ENCODE results near the gene GDI1. TPM values are rescaled to one million over a fixed set of nuclear protein-coding genes. Genes with fewer than 3 reads are reported as not detected.
A peak's percentile ranks its signal among the peaks of the same experiment; 100 is the strongest.

The GDI1 gene
- total and polyA plus RNA-seq, 2 of the 4 experiments (the other 2 are of a cell fraction), result 113 to 291 TPM

DNA sequence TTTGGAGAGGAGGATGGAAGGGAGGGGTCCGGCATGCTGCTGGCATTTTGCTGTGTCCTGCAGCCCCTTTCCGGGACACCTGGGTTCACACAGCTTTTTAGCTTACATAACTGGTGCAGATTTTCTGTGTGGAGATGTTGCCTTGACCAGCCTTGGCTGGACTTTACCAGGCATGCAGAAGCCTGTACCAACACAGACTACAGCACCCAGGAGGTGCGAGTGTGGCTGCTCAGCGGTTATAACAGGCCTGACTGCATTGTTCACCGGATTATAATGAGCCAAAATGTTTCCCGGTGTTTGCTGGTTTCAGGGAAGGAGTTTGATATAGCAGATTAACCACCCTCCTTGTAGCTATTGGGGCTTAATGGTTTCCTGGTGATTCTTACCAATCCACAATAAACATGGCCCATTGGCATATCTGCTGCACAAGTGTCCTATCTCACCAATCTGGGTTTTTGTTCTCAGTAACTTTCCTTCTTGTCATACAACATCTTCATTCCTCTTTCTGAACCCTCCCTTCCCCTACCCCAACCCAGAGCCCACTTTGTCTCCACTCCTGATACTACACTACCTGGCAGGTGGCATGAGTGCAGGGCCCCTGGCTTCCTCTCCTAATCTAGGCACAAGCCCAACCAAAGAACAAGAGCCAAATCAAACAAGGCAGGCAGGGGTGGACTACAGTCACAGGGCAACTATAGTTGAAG lies 34.9 kb upstream of the GDI1 start:
- H2AFZ ChIP-seq (replicated peaks; ENCODE audit: low read length, poor library complexity), result no peak overlapping the region
- WGBS, 2 experiments (ENCODE audit: extremely low coverage in 2 of 2, insufficient read length in 1 of 2), result no CpG with 5 or more reads among the region's 6 CpGs
- no peak overlapping the region for H3K4me3 ChIP-seq (ENCODE audit: insufficient read depth, low read depth, low read length)
- BruUV-seq (replicated peaks), result TSS peak; percentile 95
- H3K27ac ChIP-seq (ENCODE audit: insufficient read depth, low read length), result no peak overlapping the region
- no peak overlapping the region for H4K5ac ChIP-seq (ENCODE audit: low read depth, low read length)
- H2BK20ac ChIP-seq (ENCODE audit: low read depth, low read length), result no peak overlapping the region
- H2BK120ac ChIP-seq (ENCODE audit: low read depth, low read length), result no peak overlapping the region
- H3K9me1 ChIP-seq (ENCODE audit: insufficient read depth, low read length), result no peaks in the 10 kb centered on the region
- no peak overlapping the region for H4K8ac ChIP-seq (ENCODE audit: low read depth in 2 of 2, low read length in 2 of 2)
- no peak overlapping the region for H3K23ac ChIP-seq (ENCODE audit: low read depth, low read length)
- no peak overlapping the region for H2AK9ac ChIP-seq (replicated peaks; ENCODE audit: low read depth, low read length, poor library complexity)
- POLR2A ChIA-PET (ENCODE audit: unreplicated experiment), result interaction anchor here (0.6 kb wide), 1 partner anchor 144 kb away, joined by 7 read pairs; no protein-coding TSS in a partner anchor
- no peak overlapping the region for H2AK5ac ChIP-seq (ENCODE audit: low read depth, low read length)
- dilution Hi-C loops (cut with HindIII; ENCODE audit: low sequenced_read_pairs, unreplicated experiment), result no loop called here
- no peak overlapping the region for H3K9ac ChIP-seq (ENCODE audit: low read depth, low read length)
- peaks cover 4 to 22% of the 10 kb centered on the region in 2 experiments; a peak in 3 of 4 replicates for H3K79me1 ChIP-seq (ENCODE audit: low read depth in 1 of 2, low read length in 2 of 2)
- H3K4me1 ChIP-seq (ENCODE audit: control insufficient read depth, insufficient read depth, low read length), result 0 out of 2 replicates have a peak, but pooled peaks cover 2% of the 10 kb centered on the region
- intact Hi-C loops (cut with micrococcal nuclease), result no loop called here
- in situ Hi-C loops (cut with MboI; ENCODE audit: low sequenced_read_pairs), result no loop called here
- H3K36me3 ChIP-seq (ENCODE audit: control insufficient read depth, insufficient read depth, low read length), result peaks cover 21% of the 10 kb centered on the region
- no peak overlapping the region for H3K56ac ChIP-seq (ENCODE audit: extremely low read depth, insufficient read depth, low read length)
- no peak overlapping the region for H3K4me2 ChIP-seq (ENCODE audit: low read depth, low read length)
- no peak overlapping the region for H3K14ac ChIP-seq (replicated peaks; ENCODE audit: low read depth, low read length)
- no peak overlapping the region for H2BK15ac ChIP-seq (ENCODE audit: low read depth, low read length)
- no peak overlapping the region for H3K18ac ChIP-seq (ENCODE audit: low read depth, low read length)
- DNase-seq (peak; percentile 33), ATAC-seq (ENCODE audit: low read depth) (no peak)
- peaks cover 44% of the 10 kb centered on the region for H4K20me1 ChIP-seq (ENCODE audit: insufficient read depth, low read length)
- no peak overlapping the region for H4K91ac ChIP-seq (ENCODE audit: insufficient read depth, low read depth, low read length)
- H3K27me3 ChIP-seq (ENCODE audit: control insufficient read depth, insufficient read depth, low read length), result no peaks in the 10 kb centered on the region
- CTCF ChIA-PET, result no interaction called here
- TF ChIP-seq RFX5 (IDR thresholded peaks at IDR 0.05; ENCODE audit: low read depth, low read length) (no peak), POLR2A (IDR thresholded peaks at IDR 0.05; ENCODE audit: low read depth, low read length) (peak; percentile 24; the same call in 1 of the 2 replicates)
- no peak overlapping the region for H2BK5ac ChIP-seq (ENCODE audit: low read depth, low read length, poor library complexity, severe bottlenecking)
- no peaks in the 10 kb centered on the region for H3K9me3 ChIP-seq (ENCODE audit: control insufficient read depth, insufficient read depth, low read length)
- H3K4ac ChIP-seq (ENCODE audit: low read depth, low read length), result no peak overlapping the region
